K562 (cell line): Measurements from ENCODE around the gene LRRC61. TPM values are rescaled to one million over a fixed set of nuclear protein-coding genes. Genes with fewer than 3 reads are reported as not detected.

Experiments used
- AFF4 ChIP-seq: sonication (generic); formaldehyde crosslinking; IDR thresholded peaks from 2 replicates; pipeline ENCODE4 v1.8.0; 2023; ENCODE audit warnings: mild to moderate bottlenecking, missing genetic modification reagents
- ATF1 ChIP-seq, 2 experiments: fragments of 450-650 bp in 1 of 2; IDR thresholded peaks; 2 replicates each; pipeline ENCODE4 v1.6.1; 2016; ENCODE audit warnings: missing compliant biosample characterization in 1 of 2, missing genetic modification characterization in 1 of 2
- BCOR ChIP-seq: fragments of 450-650 bp; IDR thresholded peaks from 2 replicates; pipeline ENCODE4 v1.6.1; 2016
- CEBPG ChIP-seq, 3 experiments: fragments of 200-800 bp in 1 of 3; sonication (Bioruptor generic) in 1 of 3; sonication (generic) in 1 of 3; formaldehyde crosslinking in 1 of 3; IDR thresholded peaks in 2 of 3; conservative IDR thresholded peaks in 1 of 3; 2 replicates each; pipeline versions ENCODE4 v1.6.1 to v1.8.0; 2016 to 2022; ENCODE audit warnings: missing compliant biosample characterization in 2 of 3, missing genetic modification characterization in 2 of 3, mild to moderate bottlenecking in 1 of 3, missing genetic modification reagents in 1 of 3
- CHD1 ChIP-seq: fragments of 200-600 bp; sonication (generic); IDR thresholded peaks from one replicate; pipeline ENCODE4 v1.6.1; 2012; ENCODE audit warnings: mild to moderate bottlenecking, moderate library complexity, low read length, inconsistent platforms
- ETS2 ChIP-seq: IDR thresholded peaks from 2 replicates; pipeline ENCODE4 v1.6.1; 2016; ENCODE audit warnings: borderline replicate concordance, missing genetic modification characterization, mild to moderate bottlenecking, moderate library complexity, missing compliant biosample characterization; ENCODE audit not compliant: poor library complexity, severe bottlenecking
- FOXP1 ChIP-seq: sonication (generic); formaldehyde crosslinking; IDR thresholded peaks from 2 replicates; pipeline ENCODE4 v1.8.0; 2022; ENCODE audit warnings: mild to moderate bottlenecking, missing genetic modification reagents
- GABPA ChIP-seq: fragments of 200-800 bp; sonication (Bioruptor generic); conservative IDR thresholded peaks from 2 replicates; pipeline ENCODE4 v1.6.1; 2016; ENCODE audit warnings: low read depth, missing genetic modification characterization, missing compliant biosample characterization
- GTF2A2 ChIP-seq: IDR thresholded peaks from 2 replicates; pipeline ENCODE4 v1.6.1; 2016; ENCODE audit warnings: mild to moderate bottlenecking, missing genetic modification characterization, missing compliant biosample characterization
- ILF3 ChIP-seq: fragments of 450-650 bp; IDR thresholded peaks from 2 replicates; pipeline ENCODE4 v1.6.1; 2018; ENCODE audit warnings: antibody characterized with exemption, mild to moderate bottlenecking, moderate library complexity, borderline replicate concordance
- MAX ChIP-seq: sonication (generic); formaldehyde crosslinking; IDR thresholded peaks from 2 replicates; pipeline ENCODE4 v1.9.0; 2022; ENCODE audit warnings: mild to moderate bottlenecking, missing genetic modification reagents
- SMAD4 ChIP-seq: fragments of 250-450 bp; sonication (Bioruptor Pico); conservative IDR thresholded peaks from 2 replicates; pipeline ENCODE4 v1.8.0; 2021; ENCODE audit warnings: inconsistent platforms, mild to moderate bottlenecking, moderate library complexity
- SMARCE1 ChIP-seq: fragments of 450-650 bp; IDR thresholded peaks from 2 replicates; pipeline ENCODE4 v1.7.1; 2016; ENCODE audit warnings: mild to moderate bottlenecking
- TFE3 ChIP-seq: fragments of 450-650 bp; formaldehyde crosslinking; IDR thresholded peaks from 2 replicates; pipeline ENCODE4 v1.4.0; 2020; ENCODE audit warnings: mild to moderate bottlenecking, mixed read lengths
- ZNF12 ChIP-seq: sonication (generic); formaldehyde crosslinking; IDR thresholded peaks from 2 replicates; pipeline ENCODE4 v1.4.0; 2020; ENCODE audit warnings: mild to moderate bottlenecking, missing genetic modification reagents
- ZNF277 ChIP-seq: fragments of 250-450 bp; sonication (Bioruptor Pico); IDR thresholded peaks from 2 replicates; pipeline ENCODE4 v1.8.0; 2022; ENCODE audit warnings: inconsistent platforms, mild to moderate bottlenecking, moderate library complexity, borderline replicate concordance
- ZNF311 ChIP-seq: fragments of 250-450 bp; sonication (Bioruptor Pico); IDR thresholded peaks from 2 replicates; pipeline ENCODE4 v1.4.0; 2020; ENCODE audit warnings: mild to moderate bottlenecking, moderate library complexity
- ZNF695 ChIP-seq: fragments of 450-650 bp; formaldehyde crosslinking; IDR thresholded peaks from 2 replicates; pipeline ENCODE4 v1.4.0; 2020; ENCODE audit warnings: mild to moderate bottlenecking, moderate library complexity
- polyA plus RNA-seq, 8 experiments: library from polyadenylated mRNA; depleted of rRNA in 4 of 8; stranded (reverse) in 5 of 8; unstranded in 3 of 8; fragments of >200 nt; fragmentation: Nextera tagmentation in 2 of 8; fragmentation: Illumina TruSeq in 1 of 8; extraction: Ambion mirVana in 2 of 8; extraction: Trizol in 1 of 8; gene quantifications; 2 replicates each; pipeline versions ENCODE4 v1.2.1 to v1.2.3, GENCODE V29; 2011 to 2014; ENCODE audit warnings: inconsistent platforms in 1 of 8, missing spikeins in 1 of 8
- total RNA-seq, 7 experiments: library from RNA; depleted of rRNA in 6 of 7; stranded (reverse); fragments of >200 nt in 6 of 7; fragmentation: Illumina TruSeq in 2 of 7; extraction: Trizol in 2 of 7; gene quantifications; 2 replicates each; pipeline versions ENCODE4 v1.2.1 to v1.2.3, GENCODE V29; 2011 to 2021; ENCODE audit warnings: low replicate concordance in 1 of 7

The LRRC61 gene
- total and polyA plus RNA-seq, 9 of the 15 experiments (the other 6 are each of a cell fraction or from before 2014, with no cell fraction given) = 1.3 to 55.2 (median 35.2) TPM

- TF ChIP-seq TFE3 (peak; percentile 90), CEBPG (CRISPR knock-in tag; IDR thresholded peaks at IDR 0.05) (0 out of 2 replicates have a peak, but pooled peaks have one; percentile 24), CEBPG (tag; conservative IDR thresholded peaks at IDR 0.05 in 1 of 2, IDR thresholded peaks at IDR 0.05 in 1 of 2) (0 out of 4 replicates have a peak, but pooled peaks of 1 of the 2 experiments have one; percentile 50), ATF1 (CRISPR knock-in tag; IDR thresholded peaks at IDR 0.05) (no peak), ATF1 (tag; IDR thresholded peaks at IDR 0.05) (peak; percentile 47; the same call in 1 of the 2 replicates), BCOR (no peak), CHD1 (peak; percentile 92), SMARCE1 (peak; percentile 63; the same call in 1 of the 2 replicates), ZNF695 (peak; percentile 84; the same call in 1 of the 2 replicates), GABPA (0 out of 2 replicates have a peak, but pooled peaks have one; percentile 47), ETS2 (peak; percentile 8), ZNF311 (peak; percentile 43; the same call in 1 of the 2 replicates), SMAD4 (CRISPR knock-in tag) (peak; percentile 89), ILF3 (peak; percentile 43; the same call in 1 of the 2 replicates), MAX (CRISPR knock-in tag) (peak; percentile 97), AFF4 (CRISPR knock-in tag) (peak; percentile 45), ZNF12 (peak; percentile 67), ZNF277 (CRISPR knock-in tag) (no peak), GTF2A2 (peak; percentile 74), FOXP1 (CRISPR knock-in tag) (peak; percentile 89)
Measured at GRCh38 chr7:150368096-150368883, 45.1 kb downstream of the LRRC61 start, which contains the start of gene REPIN1 (continued).
